Common myeloid progenitor, CD34-positive (primary cell): ENCODE data around the gene MSN.

Experiments used
- CTCF ChIA-PET: fragments of 350-600 bp; sonication (Branson Sonifier 250); formaldehyde crosslinking; loops from one replicate; lab custom pipeline; 2021; ENCODE audit warnings: antibody characterized with exemption; lab: Charles Lee
- POLR2A ChIA-PET: fragments of 350-600 bp; sonication (Branson Sonifier 250); formaldehyde crosslinking; loops from one replicate; lab custom pipeline; 2021; ENCODE audit warnings: antibody characterized with exemption; lab: Charles Lee
- DNase-seq, 3 donors: peaks; one replicate each; pipeline versions ENCODE4 v3.0.0 to v3.0.0-alpha.2; 2013
- H3K27ac ChIP-seq, 2 experiments: 1 replicate in 1 of 2; 2 replicates in 1 of 2; pipeline ENCODE4 v1.7.0; 2013; ENCODE audit warnings: inconsistent platforms in 2 of 2, low read length in 2 of 2, mild to moderate bottlenecking in 2 of 2, low read depth in 1 of 2, moderate library complexity in 1 of 2; ENCODE audit not compliant: severe bottlenecking in 2 of 2, insufficient read depth in 1 of 2, poor library complexity in 1 of 2
- H3K27me3 ChIP-seq, 5 experiments: replicated peaks in 2 of 5; 1 replicate in 3 of 5; 2 replicates in 2 of 5; pipeline versions ENCODE4 v1.6.1 to v1.7.0; 2013; ENCODE audit warnings: low read length in 4 of 5, mild to moderate bottlenecking in 2 of 5, moderate library complexity in 2 of 5, inconsistent platforms in 1 of 5; ENCODE audit not compliant: insufficient read depth in 5 of 5, control insufficient read depth in 4 of 5
- H3K36me3 ChIP-seq, 4 experiments: 1 replicate in 2 of 4; 2 replicates in 2 of 4; pipeline versions ENCODE4 v1.6.1 to v1.7.0; 2013; ENCODE audit warnings: low read length in 3 of 4, control low read depth in 1 of 4, mild to moderate bottlenecking in 1 of 4; ENCODE audit not compliant: control insufficient read depth in 4 of 4, insufficient read depth in 4 of 4
- H3K4me1 ChIP-seq, 4 experiments: 1 replicate in 3 of 4; 2 replicates in 1 of 4; pipeline versions ENCODE4 v1.6.1 to v1.7.1; 2013; ENCODE audit warnings: low read length in 3 of 4, mild to moderate bottlenecking in 3 of 4, control low read depth in 1 of 4, inconsistent platforms in 1 of 4, moderate library complexity in 1 of 4; ENCODE audit not compliant: control insufficient read depth in 4 of 4, insufficient read depth in 4 of 4; ENCODE audit errors: control extremely low read depth in 1 of 4
- H3K4me3 ChIP-seq, 7 experiments: 1 replicate in 4 of 7; 2 replicates in 3 of 7; pipeline versions ENCODE4 v1.5.1 to v1.7.0; 2013; ENCODE audit warnings: mild to moderate bottlenecking in 7 of 7, low read length in 6 of 7, moderate library complexity in 6 of 7, inconsistent platforms in 2 of 7, low read depth in 2 of 7, control low read depth in 1 of 7; ENCODE audit not compliant: insufficient read depth in 4 of 7, control insufficient read depth in 1 of 7; ENCODE audit errors: extremely low read depth in 1 of 7
- H3K9me3 ChIP-seq, 5 experiments: 1 replicate in 4 of 5; 2 replicates in 1 of 5; pipeline versions ENCODE4 v1.6.1 to v1.7.1; 2013; ENCODE audit warnings: low read length in 4 of 5, mild to moderate bottlenecking in 2 of 5, inconsistent platforms in 1 of 5, low read depth in 1 of 5, moderate library complexity in 1 of 5; ENCODE audit not compliant: control insufficient read depth in 4 of 5, insufficient read depth in 2 of 5; ENCODE audit errors: control extremely low read depth in 1 of 5
- WGBS: methylation state at CpG from one replicate; pipeline ENCODE4 v1.1.5; 2013; ENCODE audit not compliant: insufficient coverage; 5-methylcytosine and 5-hydroxymethylcytosine counted together

The MSN gene

GRCh38 chrX:65769564-65770292 lies 102.3 kb downstream of the MSN start:
- peaks cover 0 to 2% (median 0%) of the 10 kb centered on the region in 5 experiments for H3K9me3 ChIP-seq
- no peaks in the 10 kb centered on the region for H3K36me3 ChIP-seq
- H3K4me3 ChIP-seq: no peak overlapping the region
- no peak for DNase-seq
- H3K27me3 ChIP-seq: peaks cover 0 to 3% (median 0%) of the 10 kb centered on the region in 5 experiments
- ChIA-PET POLR2A (no interaction called here), CTCF (no interaction called here)
- 50% methylated on average over 1 of the region's 3 CpGs for WGBS
- H3K27ac ChIP-seq: no peak overlapping the region
- H3K4me1 ChIP-seq: peaks cover 0 to 3% (median 1%) of the 10 kb centered on the region in 4 experiments

- H3K4me3 ChIP-seq: no peak overlapping the region
- no peaks in the 10 kb centered on the region for H3K36me3 ChIP-seq
- peaks cover 0 to 3% (median 0%) of the 10 kb centered on the region in 5 experiments for H3K27me3 ChIP-seq
- H3K27ac ChIP-seq: no peak overlapping the region
- ChIA-PET CTCF (no interaction called here), POLR2A (no interaction called here)
- H3K4me1 ChIP-seq: peaks cover 0 to 3% (median 1%) of the 10 kb centered on the region in 4 experiments
- H3K9me3 ChIP-seq: no peaks in the 10 kb centered on the region
- WGBS: 95% methylated on average over 3 of the region's 5 CpGs
- DNase-seq: no peak
Observed at GRCh38 chrX:65772842-65773241, 105.4 kb downstream of the MSN start.

- no CpG with 5 or more reads among the region's 2 CpGs for WGBS
- Histone ChIP-seq H3K4me1 (no peaks in the 10 kb centered on the region), H3K4me3 (no peak overlapping the region), H3K27ac (no peak overlapping the region), H3K27me3 (peaks cover 0 to 4% (median 0%) of the 10 kb centered on the region in 5 experiments), H3K36me3 (no peaks in the 10 kb centered on the region), H3K9me3 (no peaks in the 10 kb centered on the region)
- no peak for DNase-seq
- ChIA-PET POLR2A (no interaction called here), CTCF (no interaction called here)
Observed at GRCh38 chrX:65781845-65782244, 114.4 kb downstream of the MSN start.

- Histone ChIP-seq H3K27me3 (peaks cover 0 to 8% (median 0%) of the 10 kb centered on the region in 5 experiments), H3K9me3 (no peaks in the 10 kb centered on the region), H3K4me1 (no peaks in the 10 kb centered on the region), H3K27ac (no peak overlapping the region), H3K36me3 (no peaks in the 10 kb centered on the region), H3K4me3 (no peak overlapping the region)
- no peak for DNase-seq
- 64% methylated on average over 1 of the region's 1 CpG for WGBS
- ChIA-PET CTCF (no interaction called here), POLR2A (no interaction called here)
Observed at GRCh38 chrX:65783746-65784145, 116.3 kb downstream of the MSN start.
